DMS53 treated with DMSO at 0.1 percent for 48 hours (cell line): ENCODE measurements around the gene ARIH2.

Experiments used
- DNase-seq: peaks from one replicate; lab custom pipeline; 2025; ENCODE audit not compliant: unreplicated experiment; lab: John Stamatoyannopoulos, UW

Gene ARIH2

GRCh38 chr3:48966876-48967361 lies 48.3 kb downstream of the ARIH2 start:
- DNase-seq, result no peak

GRCh38 chr3:48970586-48970985 lies 51.9 kb downstream of the ARIH2 start:
- no peak for DNase-seq

GRCh38 chr3:48974076-48974864 lies 55.6 kb downstream of the ARIH2 start:
- no peak for DNase-seq

GRCh38 chr3:48979451-48979850 lies 60.8 kb downstream of the ARIH2 start:
- DNase-seq, result no peak

GRCh38 chr3:48980295-48980694 lies 61.7 kb downstream of the ARIH2 start:
- no peak for DNase-seq

- no peak for DNase-seq
These were observed 63.4 kb downstream of the ARIH2 start for GRCh38 chr3:48982016-48982415.

GRCh38 chr3:48982686-48983085 lies 64.0 kb downstream of the ARIH2 start:
- DNase-seq, result no peak

- DNase-seq, result no peak
These were observed 64.5 kb downstream of the ARIH2 start for GRCh38 chr3:48983096-48983495.

- no peak for DNase-seq
These were observed 66.0 kb downstream of the ARIH2 start for GRCh38 chr3:48984663-48985062.

GRCh38 chr3:48985831-48986376 lies 67.3 kb downstream of the ARIH2 start:
- DNase-seq, result no peak

GRCh38 chr3:48989126-48989795 lies 70.6 kb downstream of the ARIH2 start:
- DNase-seq, result no peak

- DNase-seq, result no peak
These were observed 71.4 kb downstream of the ARIH2 start, which contains the start of gene P4HTM for GRCh38 chr3:48989796-48990635. Gene P4HTM, plus strand, starts transcription at chr3:48990241. Its CDS starts 16 bp downstream, at chr3:48990257.

GRCh38 chr3:48990636-48991469 lies 72.2 kb downstream of the ARIH2 start:
- no peak for DNase-seq

- DNase-seq, result no peak
These were observed 73.4 kb downstream of the ARIH2 start for GRCh38 chr3:48991851-48992545.

GRCh38 chr3:48993834-48994233 lies 75.2 kb downstream of the ARIH2 start:
- DNase-seq, result no peak

- DNase-seq, result no peak
These were observed 78.0 kb downstream of the ARIH2 start for GRCh38 chr3:48996640-48997039.

GRCh38 chr3:48997102-48997635 lies 78.5 kb downstream of the ARIH2 start:
- no peak for DNase-seq

- no peak for DNase-seq
These were observed 79.3 kb downstream of the ARIH2 start for GRCh38 chr3:48997714-48998637.
